ENCODE measurements around the gene CMPK1. TPM values are rescaled to one million over a fixed set of nuclear protein-coding genes. Genes with fewer than 3 reads are reported as not detected.
"Not testable (repeated sequence)": the region's sequence is repeated elsewhere in the genome, so short reads cannot be mapped to it uniquely, and the experiment has no call there.

Gene CMPK1
- total RNA-seq, 1 experiment from 2014 or later, result 117 TPM

- DNase-seq (ENCODE audit: low read depth in 1 of 2, low spot score in 2 of 2), result no peak
- Histone ChIP-seq H3K36me3 (peaks cover 3% of the 10 kb centered on the region), H3K4me3 (no peak overlapping the region), H3K27me3 (replicated peaks) (no peaks in the 10 kb centered on the region), H3K9me3 (replicated peaks) (no peaks in the 10 kb centered on the region), H3K4me1 (replicated peaks) (peaks cover 13% of the 10 kb centered on the region), H3K27ac (no peak overlapping the region)
These were observed 4.6 kb upstream of the CMPK1 start for GRCh38 chr1:47328992-47329391.

GRCh38 chr1:47330212-47330611 is 3.4 kb upstream of the CMPK1 start:
- H3K9me3 ChIP-seq (replicated peaks), result no peaks in the 10 kb centered on the region
- peaks cover 17% of the 10 kb centered on the region for H3K4me1 ChIP-seq (replicated peaks)
- no peaks in the 10 kb centered on the region for H3K27me3 ChIP-seq (replicated peaks)
- H3K4me3 ChIP-seq, result no peak overlapping the region
- DNase-seq (ENCODE audit: low read depth in 1 of 2, low spot score in 2 of 2), result no peak
- H3K27ac ChIP-seq, result no peak overlapping the region
- peaks cover 9% of the 10 kb centered on the region for H3K36me3 ChIP-seq

DNA sequence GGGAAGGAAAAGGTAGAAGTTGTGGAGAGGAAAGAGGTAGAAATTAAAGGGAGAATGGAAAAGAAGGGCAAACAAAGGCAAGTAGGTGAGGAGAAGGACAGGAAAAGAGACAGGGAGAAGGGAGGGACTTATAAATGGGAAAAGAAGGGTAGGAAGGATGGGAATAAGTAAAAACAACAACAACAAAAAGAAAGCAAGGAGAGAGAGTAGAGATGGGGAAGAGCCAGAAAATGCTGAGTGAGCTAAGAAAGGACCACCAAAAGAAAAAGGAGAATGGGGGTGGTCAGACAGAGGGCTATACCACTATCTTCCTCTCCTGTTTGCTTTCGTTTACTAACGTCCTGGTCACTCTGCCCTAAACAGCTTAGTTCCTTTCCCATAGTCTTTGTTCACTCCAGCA is 1.7 kb upstream of the CMPK1 start:
- H3K27ac ChIP-seq, result no peak overlapping the region
- H3K27me3 ChIP-seq (replicated peaks), result no peaks in the 10 kb centered on the region
- peaks cover 16% of the 10 kb centered on the region for H3K36me3 ChIP-seq
- H3K4me1 ChIP-seq (replicated peaks), result peaks cover 18% of the 10 kb centered on the region
- no peaks in the 10 kb centered on the region for H3K9me3 ChIP-seq (replicated peaks)
- DNase-seq (ENCODE audit: low read depth in 1 of 2, low spot score in 2 of 2), result no peak
- no peak overlapping the region for H3K4me3 ChIP-seq

GRCh38 chr1:47332779-47333577 is 612 bp upstream of the CMPK1 start:
- no peaks in the 10 kb centered on the region for H3K27me3 ChIP-seq (replicated peaks)
- peak overlapping the region; percentile 90 for H3K27ac ChIP-seq
- peak overlapping the region; percentile 99 for H3K4me3 ChIP-seq
- H3K9me3 ChIP-seq (replicated peaks), result no peaks in the 10 kb centered on the region
- peaks cover 17% of the 10 kb centered on the region for H3K36me3 ChIP-seq
- peaks cover 18% of the 10 kb centered on the region for H3K4me1 ChIP-seq (replicated peaks)
- DNase-seq (ENCODE audit: low read depth in 1 of 2, low spot score in 2 of 2), result no peak

DNA sequence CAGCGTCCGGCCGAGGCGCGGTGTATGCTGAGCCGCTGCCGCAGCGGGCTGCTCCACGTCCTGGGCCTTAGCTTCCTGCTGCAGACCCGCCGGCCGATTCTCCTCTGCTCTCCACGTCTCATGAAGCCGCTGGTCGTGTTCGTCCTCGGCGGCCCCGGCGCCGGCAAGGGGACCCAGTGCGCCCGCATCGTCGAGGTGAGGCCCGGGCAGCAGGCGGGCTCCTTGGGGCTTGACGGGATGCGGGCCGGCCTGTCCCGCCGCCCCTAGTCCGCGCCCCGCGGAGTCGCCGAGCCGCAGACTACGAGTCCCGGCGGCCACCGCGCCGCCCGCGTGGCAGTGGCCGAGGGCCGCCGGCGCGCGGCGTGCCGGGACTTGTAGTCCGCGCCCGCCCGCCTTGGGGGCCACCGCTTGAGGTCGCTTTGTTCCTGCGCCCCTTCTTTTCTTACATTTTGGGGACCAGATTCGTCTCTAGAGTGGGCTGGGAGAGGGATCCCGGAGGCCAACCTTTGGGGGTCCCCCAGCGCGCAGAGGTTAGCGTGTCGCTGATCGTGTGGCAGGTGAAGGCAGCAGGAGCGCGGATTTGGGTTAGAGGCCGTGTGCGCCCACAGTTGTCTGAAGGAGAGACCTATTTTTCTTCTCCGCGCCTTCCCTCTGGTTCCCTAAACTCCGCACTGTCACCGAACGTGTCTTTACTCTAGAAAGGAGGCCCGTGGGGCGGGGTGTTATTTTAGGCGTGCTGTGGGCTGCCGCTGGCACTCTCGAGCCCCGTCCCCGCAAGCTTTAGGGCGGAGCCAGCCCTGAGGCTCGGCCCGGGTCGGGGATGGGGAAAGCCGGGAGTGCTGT is 553 bp downstream of the CMPK1 start:
- Histone ChIP-seq H3K4me3 (peak overlapping the region; percentile 99), H3K9me3 (replicated peaks) (no peaks in the 10 kb centered on the region), H3K36me3 (peaks cover 19% of the 10 kb centered on the region), H3K27ac (peak overlapping the region; percentile 90), H3K27me3 (replicated peaks) (no peaks in the 10 kb centered on the region), H3K4me1 (replicated peaks) (peaks cover 18% of the 10 kb centered on the region)
- DNase-seq (ENCODE audit: low read depth in 1 of 2, low spot score in 2 of 2), result peak; percentile 70 to 88

DNA sequence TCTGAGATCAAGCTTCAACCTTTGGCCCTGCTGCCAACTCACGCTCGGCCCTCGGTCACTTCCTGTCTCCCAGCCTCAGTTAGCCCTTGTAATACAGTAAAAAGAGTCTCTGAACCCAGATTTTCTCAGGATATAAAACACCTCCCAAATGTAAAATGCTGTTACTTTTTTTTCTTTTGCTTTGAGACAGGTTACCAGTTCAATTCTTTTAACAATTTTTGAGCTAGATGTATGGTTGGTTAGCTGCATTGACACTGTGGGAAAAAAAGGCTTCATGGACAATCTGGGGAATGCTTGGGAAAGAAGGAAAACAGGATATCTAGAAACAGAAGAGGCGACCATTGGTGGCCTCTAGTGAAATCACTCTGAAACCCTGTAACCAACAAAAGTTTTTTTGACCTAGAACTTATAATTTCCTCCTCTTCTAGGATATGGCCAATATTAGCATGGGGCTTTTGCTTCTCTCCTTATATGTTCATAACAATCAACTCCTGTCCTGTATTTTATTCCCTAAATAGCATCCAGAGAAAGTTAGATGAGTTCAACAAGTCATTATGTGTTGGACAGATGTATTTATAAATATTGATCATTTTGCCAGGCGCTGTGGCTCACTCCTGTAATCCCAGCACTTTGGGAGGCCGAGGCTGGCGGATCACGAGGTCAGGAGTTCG is 1.3 kb downstream of the CMPK1 start:
- H3K4me1 ChIP-seq (replicated peaks), result peaks cover 18% of the 10 kb centered on the region

DNA sequence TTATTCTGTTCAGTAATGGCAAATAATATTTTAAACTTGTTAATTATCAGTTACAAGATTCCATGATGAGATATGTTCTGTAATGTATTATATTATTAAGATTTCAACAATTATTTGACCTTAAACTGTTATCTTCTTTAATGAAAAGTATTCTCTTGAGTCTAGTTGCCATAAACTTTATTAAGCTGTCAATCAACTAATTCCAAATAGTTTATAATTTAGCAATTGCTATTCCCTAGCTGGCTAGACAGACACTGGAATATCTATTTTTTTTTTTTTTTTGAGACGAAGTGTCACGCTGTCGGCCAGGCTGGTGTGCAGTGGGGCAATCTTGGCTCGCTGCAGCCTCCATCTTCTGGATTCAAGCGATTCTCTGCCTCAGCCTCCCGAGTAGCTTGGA is 3.8 kb downstream of the CMPK1 start:
- DNase-seq (ENCODE audit: low read depth in 1 of 2, low spot score in 2 of 2), result no peak
- Histone ChIP-seq H3K9me3 (replicated peaks) (no peaks in the 10 kb centered on the region), H3K27me3 (replicated peaks) (no peaks in the 10 kb centered on the region), H3K4me3 (no peak overlapping the region), H3K36me3 (peaks cover 20% of the 10 kb centered on the region), H3K4me1 (replicated peaks) (peaks cover 14% of the 10 kb centered on the region), H3K27ac (no peak overlapping the region)

More for the DNA sequence above, 1.3 kb downstream of the CMPK1 start:
- peak overlapping the region; percentile 90 for H3K27ac ChIP-seq
- DNase-seq (ENCODE audit: low read depth in 1 of 2, low spot score in 2 of 2), result no peak
- peak overlapping the region; percentile 99 for H3K4me3 ChIP-seq
- H3K36me3 ChIP-seq, result peaks cover 20% of the 10 kb centered on the region
- H3K9me3 ChIP-seq (replicated peaks), result no peaks in the 10 kb centered on the region
- no peaks in the 10 kb centered on the region for H3K27me3 ChIP-seq (replicated peaks)

DNA sequence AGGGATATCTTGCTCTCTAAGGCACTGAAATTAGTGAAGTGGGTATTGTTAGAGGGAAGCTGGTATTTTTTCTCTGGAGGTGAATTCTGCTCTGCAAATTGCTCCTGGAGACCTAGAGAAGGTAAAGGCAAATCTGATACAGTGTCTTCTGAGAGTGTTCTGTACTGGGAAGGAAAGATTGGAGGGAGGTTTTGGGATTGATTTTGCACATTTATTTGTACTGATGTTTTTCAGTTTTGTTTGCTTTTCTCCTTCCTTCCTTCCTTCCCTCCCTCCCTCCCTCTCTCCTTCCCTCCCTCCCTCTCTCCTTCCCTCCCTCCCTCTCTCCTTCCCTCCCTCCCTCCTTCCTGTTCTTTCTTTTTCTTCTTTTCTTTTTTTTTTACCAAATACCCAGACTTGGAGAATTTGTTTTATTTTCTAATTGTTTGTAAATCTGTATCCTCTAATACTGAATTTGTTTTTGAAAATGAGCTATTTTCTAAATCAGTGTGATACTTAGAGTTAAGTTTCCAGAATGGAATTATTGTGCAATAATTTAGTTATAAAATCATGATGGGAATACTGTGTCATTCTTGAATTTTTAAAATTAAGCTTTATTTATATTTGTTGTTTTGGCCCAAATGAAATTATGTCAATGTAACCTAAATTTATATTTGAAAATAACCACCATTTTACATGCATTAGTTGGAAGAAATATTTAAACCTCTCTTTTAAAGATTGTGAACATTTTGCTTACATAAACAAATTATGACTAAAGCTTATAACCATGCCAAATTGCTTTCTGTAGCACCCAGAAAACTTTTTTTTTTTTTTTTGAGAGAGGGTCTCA is 4.9 kb downstream of the CMPK1 start:
- H3K4me1 ChIP-seq (replicated peaks), result peaks cover 5% of the 10 kb centered on the region
- no peaks in the 10 kb centered on the region for H3K27me3 ChIP-seq (replicated peaks)
- H3K9me3 ChIP-seq (replicated peaks), result no peaks in the 10 kb centered on the region
- no peak for DNase-seq (ENCODE audit: low read depth in 1 of 2, low spot score in 2 of 2)
- no peak overlapping the region for H3K27ac ChIP-seq
- H3K4me3 ChIP-seq, result no peak overlapping the region
- H3K36me3 ChIP-seq, result peaks cover 20% of the 10 kb centered on the region

GRCh38 chr1:47340227-47340626 is 6.6 kb downstream of the CMPK1 start:
- Histone ChIP-seq H3K4me1 (replicated peaks) (peaks cover under 1% of the 10 kb centered on the region), H3K27me3 (replicated peaks) (no peaks in the 10 kb centered on the region), H3K9me3 (replicated peaks) (no peaks in the 10 kb centered on the region), H3K36me3 (peaks cover 12% of the 10 kb centered on the region; the same call in 1 of the 2 replicates), H3K27ac (no peak overlapping the region), H3K4me3 (no peak overlapping the region)
- DNase-seq (ENCODE audit: low read depth in 1 of 2, low spot score in 2 of 2), result no peak

DNA sequence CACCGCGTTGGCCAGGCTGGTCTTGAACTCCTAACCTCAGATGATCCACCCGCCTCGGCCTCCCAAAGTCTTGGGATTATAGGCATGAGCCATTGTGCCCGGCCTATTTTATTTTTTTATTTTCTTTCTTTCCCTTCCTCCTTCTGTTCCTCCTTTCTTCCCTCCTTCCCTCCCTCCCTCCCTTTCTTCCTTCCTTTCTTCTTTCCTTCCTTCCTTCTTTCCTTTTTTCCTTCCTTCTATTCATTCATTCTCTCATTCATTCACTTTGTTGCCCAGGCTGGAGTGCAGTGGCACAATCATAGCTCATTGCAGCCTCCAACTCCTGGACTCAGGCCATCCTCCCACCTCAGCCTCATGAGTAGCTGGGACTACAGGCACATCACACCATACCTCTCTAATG is 13.4 kb downstream of the CMPK1 start:
- not testable (repeated sequence) for DNase-seq (ENCODE audit: low read depth in 1 of 2, low spot score in 2 of 2); H3K27ac ChIP-seq; H3K27me3 ChIP-seq (replicated peaks); H3K9me3 ChIP-seq (replicated peaks); H3K4me1 ChIP-seq (replicated peaks); H3K4me3 ChIP-seq
- peaks cover 21% of the 10 kb centered on the region for H3K36me3 ChIP-seq

- peaks cover 21% of the 10 kb centered on the region for H3K36me3 ChIP-seq
- no peaks in the 10 kb centered on the region for H3K27me3 ChIP-seq (replicated peaks)
- no peak overlapping the region for H3K4me3 ChIP-seq
- H3K4me1 ChIP-seq (replicated peaks), result no peaks in the 10 kb centered on the region
- DNase-seq (ENCODE audit: low read depth in 1 of 2, low spot score in 2 of 2), result no peak
- no peaks in the 10 kb centered on the region for H3K9me3 ChIP-seq (replicated peaks)
- H3K27ac ChIP-seq, result no peak overlapping the region
These were observed 14.1 kb downstream of the CMPK1 start for GRCh38 chr1:47347735-47348134.

GRCh38 chr1:47348246-47348645 is 14.7 kb downstream of the CMPK1 start:
- H3K4me3 ChIP-seq, result no peak overlapping the region
- DNase-seq (ENCODE audit: low read depth in 1 of 2, low spot score in 2 of 2), result no peak
- no peaks in the 10 kb centered on the region for H3K9me3 ChIP-seq (replicated peaks)
- no peaks in the 10 kb centered on the region for H3K27me3 ChIP-seq (replicated peaks)
- H3K36me3 ChIP-seq, result peaks cover 21% of the 10 kb centered on the region
- H3K27ac ChIP-seq, result no peak overlapping the region
- no peaks in the 10 kb centered on the region for H3K4me1 ChIP-seq (replicated peaks)

DNA sequence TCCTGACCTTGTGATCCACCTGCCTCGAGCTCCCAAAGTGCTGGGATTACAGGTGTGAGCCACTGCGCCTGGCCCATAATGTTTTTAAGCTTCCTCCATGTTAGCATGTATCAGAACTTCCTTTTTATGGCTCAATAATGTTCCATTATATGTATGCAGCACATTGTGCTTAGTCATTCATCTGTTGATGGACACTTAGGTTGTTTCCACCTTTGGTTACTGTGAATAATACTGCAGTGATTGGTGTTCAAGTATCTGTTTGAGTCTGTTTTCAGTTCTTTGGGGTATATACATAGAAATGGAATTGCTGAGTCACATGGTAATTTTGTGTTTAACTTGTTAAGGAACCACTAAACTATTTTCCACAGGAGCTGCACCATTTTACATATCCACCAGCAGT is 17.7 kb downstream of the CMPK1 start:
- Histone ChIP-seq H3K4me3 (no peak overlapping the region), H3K27me3 (replicated peaks) (no peaks in the 10 kb centered on the region), H3K36me3 (peaks cover 21% of the 10 kb centered on the region), H3K9me3 (replicated peaks) (no peaks in the 10 kb centered on the region; the same call in 1 of the 2 replicates), H3K4me1 (replicated peaks) (no peaks in the 10 kb centered on the region), H3K27ac (no peak overlapping the region)
- DNase-seq (ENCODE audit: low read depth in 1 of 2, low spot score in 2 of 2), result no peak

All from SJSA1 (cell line).